Endothelial cell (in vitro differentiated cells): ENCODE data around the gene CPE. TPM values are rescaled to one million over a fixed set of nuclear protein-coding genes. Genes with fewer than 3 reads are reported as not detected.

Experiments used
- DNase-seq: peaks from one replicate; pipeline ENCODE4 v3.0.0; 2021; ENCODE audit warnings: low spot score
- H3K27ac Mint-ChIP-seq: one replicate; pipeline ENCODE4 v1.8.0; 2021; ENCODE audit warnings: mixed read lengths, inconsistent platforms; ENCODE audit not compliant: unreplicated experiment
- H3K27me3 Mint-ChIP-seq: one replicate; pipeline ENCODE4 v1.8.0; 2021; ENCODE audit warnings: mild to moderate bottlenecking, moderate library complexity, mixed read lengths, inconsistent platforms; ENCODE audit not compliant: unreplicated experiment
- H3K36me3 Mint-ChIP-seq: one replicate; pipeline ENCODE4 v1.8.0; 2021; ENCODE audit warnings: mild to moderate bottlenecking, low read depth, mixed read lengths, inconsistent platforms; ENCODE audit not compliant: unreplicated experiment
- H3K4me1 Mint-ChIP-seq: one replicate; pipeline ENCODE4 v1.8.0; 2021; ENCODE audit warnings: mild to moderate bottlenecking, mixed read lengths, inconsistent platforms; ENCODE audit not compliant: unreplicated experiment
- H3K4me3 Mint-ChIP-seq: one replicate; pipeline ENCODE4 v1.8.0; 2021; ENCODE audit warnings: mild to moderate bottlenecking, mixed read lengths, inconsistent platforms; ENCODE audit not compliant: unreplicated experiment
- H3K9me3 Mint-ChIP-seq: one replicate; pipeline ENCODE4 v1.8.0; 2021; ENCODE audit warnings: mixed read lengths, inconsistent platforms; ENCODE audit not compliant: unreplicated experiment
- CTCF ChIP-seq: fragments of 200-600 bp; sonication (generic); IDR thresholded peaks from one replicate; pipeline ENCODE4 v1.5.0; 2021; ENCODE audit warnings: antibody characterized with exemption; ENCODE audit not compliant: unreplicated experiment
- total RNA-seq: library from RNA; stranded (reverse); fragmentation: NEBNext Ultra II Directional; extraction: Animal tissue kit (Norgen Biotek cat#: 25700); gene quantifications from one replicate; pipeline ENCODE4 v1.2.1, GENCODE V29; 2021; ENCODE audit not compliant: unreplicated experiment

The CPE gene
- total RNA-seq, 1 donor from 2014 or later = 2.3 TPM

GRCh38 chr4:165382640-165383039, 3.8 kb downstream of the CPE start:
- TF ChIP-seq CTCF = no peak
- DNase-seq = no peak
- Mint-ChIP-seq H3K27ac (no peak overlapping the region), H3K9me3 (no peaks in the 10 kb centered on the region), H3K4me1 (peaks cover 2% of the 10 kb centered on the region), H3K27me3 (peaks cover 3% of the 10 kb centered on the region), H3K4me3 (no peak overlapping the region), H3K36me3 (no peaks in the 10 kb centered on the region)

- DNase-seq = no peak
These were observed 4.8 kb downstream of the CPE start for GRCh38 chr4:165383591-165384073.

GRCh38 chr4:165384186-165384585, 5.4 kb downstream of the CPE start:
- TF ChIP-seq CTCF = no peak
- no peaks in the 10 kb centered on the region for H3K36me3 Mint-ChIP-seq
- no peak overlapping the region for H3K27ac Mint-ChIP-seq
- peaks cover 2% of the 10 kb centered on the region for H3K4me1 Mint-ChIP-seq
- no peak overlapping the region for H3K4me3 Mint-ChIP-seq
- no peaks in the 10 kb centered on the region for H3K9me3 Mint-ChIP-seq
- H3K27me3 Mint-ChIP-seq = no peaks in the 10 kb centered on the region
- no peak for DNase-seq

More at GRCh38 chr4:165383591-165384073, 4.8 kb downstream of the CPE start:
- peaks cover 2% of the 10 kb centered on the region for H3K4me1 Mint-ChIP-seq
- no peaks in the 10 kb centered on the region for H3K27me3 Mint-ChIP-seq
- no peak overlapping the region for H3K4me3 Mint-ChIP-seq
- TF ChIP-seq CTCF = no peak
- H3K9me3 Mint-ChIP-seq = no peaks in the 10 kb centered on the region
- H3K36me3 Mint-ChIP-seq = no peaks in the 10 kb centered on the region
- H3K27ac Mint-ChIP-seq = no peak overlapping the region

- no peak overlapping the region for H3K27ac Mint-ChIP-seq
- no peaks in the 10 kb centered on the region for H3K36me3 Mint-ChIP-seq
- peaks cover 2% of the 10 kb centered on the region for H3K4me1 Mint-ChIP-seq
- no peaks in the 10 kb centered on the region for H3K9me3 Mint-ChIP-seq
- DNase-seq = no peak
- no peak overlapping the region for H3K4me3 Mint-ChIP-seq
- H3K27me3 Mint-ChIP-seq = no peaks in the 10 kb centered on the region
- TF ChIP-seq CTCF = peak; percentile 36
These were observed 5.8 kb downstream of the CPE start for GRCh38 chr4:165384598-165384997.

- Mint-ChIP-seq H3K36me3 (no peaks in the 10 kb centered on the region), H3K27ac (no peak overlapping the region), H3K4me3 (no peak overlapping the region), H3K4me1 (no peaks in the 10 kb centered on the region), H3K27me3 (no peaks in the 10 kb centered on the region), H3K9me3 (no peaks in the 10 kb centered on the region)
- no peak for DNase-seq
- no peak for TF ChIP-seq CTCF
These were observed 6.3 kb downstream of the CPE start for GRCh38 chr4:165385126-165385525.
